Activated T-cell treated with anti-CD3 and anti-CD28 coated beads, Interleukin-2, amount 50 U/mL, for 24 hours (primary cell): ENCODE measurements around the gene CSTB.

Experiments used
- DNase-seq: peaks from one replicate; pipeline ENCODE4 v3.0.0-alpha.2; 2020
- H3K27ac Mint-ChIP-seq: 2 replicates; pipeline ENCODE4 v1.8.0; 2020; ENCODE audit warnings: mild to moderate bottlenecking, mixed read lengths
- H3K27me3 Mint-ChIP-seq: 2 replicates; pipeline ENCODE4 v1.8.0; 2020; ENCODE audit warnings: mixed read lengths
- H3K36me3 Mint-ChIP-seq: 2 replicates; pipeline ENCODE4 v1.8.0; 2020; ENCODE audit warnings: low read depth, mixed read lengths
- H3K4me1 Mint-ChIP-seq: 2 replicates; pipeline ENCODE4 v1.8.0; 2020; ENCODE audit warnings: low read depth, mixed read lengths
- H3K4me3 Mint-ChIP-seq: 2 replicates; pipeline ENCODE4 v1.8.0; 2020; ENCODE audit warnings: mild to moderate bottlenecking, moderate library complexity, mixed read lengths
- H3K9me3 Mint-ChIP-seq: 2 replicates; pipeline ENCODE4 v1.8.0; 2020; ENCODE audit warnings: mixed read lengths

CSTB gene

GRCh38 chr21:43733060-43733459, 43.0 kb downstream of the CSTB start:
- H3K4me3 Mint-ChIP-seq = peak overlapping the region; percentile 55
- H3K9me3 Mint-ChIP-seq = no peaks in the 10 kb centered on the region
- H3K27me3 Mint-ChIP-seq = no peaks in the 10 kb centered on the region
- peaks cover 38% of the 10 kb centered on the region for H3K36me3 Mint-ChIP-seq
- no peak for DNase-seq
- peaks cover 72% of the 10 kb centered on the region for H3K4me1 Mint-ChIP-seq
- H3K27ac Mint-ChIP-seq = peak overlapping the region; percentile 97

- no peak overlapping the region for H3K4me3 Mint-ChIP-seq
- H3K9me3 Mint-ChIP-seq = no peaks in the 10 kb centered on the region
- no peak for DNase-seq
- no peaks in the 10 kb centered on the region for H3K27me3 Mint-ChIP-seq
- peak overlapping the region; percentile 47 for H3K27ac Mint-ChIP-seq
- H3K36me3 Mint-ChIP-seq = peaks cover 38% of the 10 kb centered on the region
- H3K4me1 Mint-ChIP-seq = peaks cover 82% of the 10 kb centered on the region
Observed at GRCh38 chr21:43731891-43732711, 44.0 kb downstream of the CSTB start.

- Mint-ChIP-seq H3K36me3 (peaks cover 36% of the 10 kb centered on the region), H3K27me3 (no peaks in the 10 kb centered on the region), H3K4me3 (no peak overlapping the region), H3K9me3 (no peaks in the 10 kb centered on the region), H3K4me1 (peaks cover 86% of the 10 kb centered on the region), H3K27ac (peak overlapping the region; percentile 46)
- no peak for DNase-seq
Observed at GRCh38 chr21:43731476-43731875, 44.6 kb downstream of the CSTB start.

GRCh38 chr21:43728467-43729390, 47.4 kb downstream of the CSTB start:
- peak; percentile 87 for DNase-seq
- Mint-ChIP-seq H3K27me3 (no peaks in the 10 kb centered on the region), H3K9me3 (no peaks in the 10 kb centered on the region), H3K4me1 (peaks cover 76% of the 10 kb centered on the region), H3K27ac (peak overlapping the region; percentile 94), H3K4me3 (peak overlapping the region; percentile 82), H3K36me3 (peaks cover 38% of the 10 kb centered on the region)

GRCh38 chr21:43728154-43728466, 48.0 kb downstream of the CSTB start:
- no peaks in the 10 kb centered on the region for H3K9me3 Mint-ChIP-seq
- peak overlapping the region; percentile 94 for H3K27ac Mint-ChIP-seq
- DNase-seq = no peak
- peaks cover 74% of the 10 kb centered on the region for H3K4me1 Mint-ChIP-seq
- no peaks in the 10 kb centered on the region for H3K27me3 Mint-ChIP-seq
- peak overlapping the region; percentile 82 for H3K4me3 Mint-ChIP-seq
- peaks cover 44% of the 10 kb centered on the region for H3K36me3 Mint-ChIP-seq

DNA sequence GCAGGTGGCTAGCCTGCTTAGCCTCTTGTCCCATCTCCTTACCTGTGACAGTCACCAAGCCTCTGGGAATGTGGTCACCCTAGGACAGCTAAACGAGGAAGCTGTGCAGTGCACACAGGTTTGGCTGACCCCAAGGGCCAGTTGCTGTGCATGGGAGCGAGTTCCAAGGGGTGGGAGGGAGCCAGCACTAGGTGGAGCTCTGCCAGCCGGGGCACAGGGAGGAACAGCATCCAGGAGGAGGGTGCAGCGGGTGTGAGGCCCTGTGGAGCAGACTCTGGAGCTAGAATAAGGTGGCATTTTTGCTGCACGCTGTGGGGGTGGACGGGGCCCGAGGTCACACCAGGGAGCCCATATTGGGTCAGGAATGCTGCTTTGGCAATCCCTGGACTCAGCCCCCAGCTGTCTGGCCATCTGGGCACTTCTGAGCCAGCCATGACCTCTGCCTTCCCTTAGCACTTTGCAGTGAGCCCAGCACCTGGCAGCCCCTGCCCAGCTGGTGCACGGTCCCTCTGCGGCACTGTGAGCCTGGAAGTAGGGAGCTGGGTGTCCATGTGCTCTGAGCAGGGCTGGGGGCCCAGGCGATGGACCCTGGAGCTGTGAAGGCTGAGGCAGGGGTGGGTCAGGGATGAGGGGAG, 48.5 kb downstream of the CSTB start:
- Mint-ChIP-seq H3K27ac (peak overlapping the region; percentile 94), H3K9me3 (no peaks in the 10 kb centered on the region), H3K36me3 (peaks cover 45% of the 10 kb centered on the region), H3K4me3 (peak overlapping the region; percentile 82), H3K4me1 (peaks cover 70% of the 10 kb centered on the region), H3K27me3 (no peaks in the 10 kb centered on the region)
- no peak for DNase-seq

- peaks cover 70% of the 10 kb centered on the region for H3K4me1 Mint-ChIP-seq
- H3K27me3 Mint-ChIP-seq = no peaks in the 10 kb centered on the region
- peaks cover 50% of the 10 kb centered on the region for H3K36me3 Mint-ChIP-seq
- DNase-seq = no peak
- peak overlapping the region; percentile 70 for H3K27ac Mint-ChIP-seq
- H3K4me3 Mint-ChIP-seq = peak overlapping the region; percentile 82
- H3K9me3 Mint-ChIP-seq = no peaks in the 10 kb centered on the region
Observed at GRCh38 chr21:43726686-43727518, 49.2 kb downstream of the CSTB start.
